ENCODE data around the gene HTATIP2. TPM values are rescaled to one million over a fixed set of nuclear protein-coding genes. Genes with fewer than 3 reads are reported as not detected.

The HTATIP2 gene
- total RNA-seq: 10 to 100 TPM; 30.2 to 54.7 (median 43.7) TPM

DNA sequence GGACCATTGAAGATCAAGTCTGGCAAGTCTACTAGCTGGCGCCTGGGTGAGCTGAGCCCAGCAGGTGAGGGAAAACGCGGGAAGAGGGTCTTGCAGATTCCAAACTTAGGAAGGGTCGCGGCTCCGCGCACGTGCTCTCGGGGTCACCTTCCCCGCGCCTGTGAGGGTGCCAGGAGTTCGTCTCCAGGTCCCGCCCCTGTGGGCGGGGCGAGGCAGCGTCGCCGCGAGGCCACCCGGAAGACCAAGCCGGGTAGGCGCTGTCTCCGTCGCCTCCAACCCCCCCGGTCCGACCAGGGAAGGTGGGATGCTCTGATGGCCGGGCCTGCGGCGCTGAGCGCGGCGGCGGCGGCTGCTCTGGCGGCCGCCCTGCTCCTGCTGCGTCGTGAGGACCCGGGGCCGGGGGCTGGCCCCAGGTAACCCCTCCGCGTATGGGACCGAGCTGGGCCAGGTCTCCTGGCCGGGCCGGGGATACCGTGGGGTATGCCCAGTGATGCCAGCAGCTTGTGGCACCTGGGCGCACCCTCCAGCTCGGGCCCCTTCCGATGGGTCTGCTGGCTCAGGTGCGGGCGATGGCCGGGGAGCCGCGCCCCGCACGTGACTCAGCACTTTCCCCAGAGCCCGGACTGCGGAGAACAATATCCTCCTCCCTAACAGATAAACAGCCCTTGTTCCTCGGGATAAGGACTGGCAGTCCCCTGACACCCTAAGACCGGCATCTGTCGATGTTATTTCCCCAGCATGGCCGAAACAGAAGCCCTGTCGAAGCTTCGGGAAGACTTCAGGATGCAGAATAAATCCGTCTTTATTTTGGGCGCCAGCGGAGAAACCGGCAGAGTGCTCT, at the start of gene HTATIP2:
TSS of gene HTATIP2 (plus strand) at position 215 of the 841 bp plus-strand sequence. CDS start at position 739, 524 bp downstream.
- Histone ChIP-seq H3K27me3 (peaks cover 0 to 6% (median 0%) of the 10 kb centered on the region in 4 donors), H3K27ac (replicated peaks in 1 of 4) (peak within 1 kb of the TSS; percentile 80 to 89 (median 86)), H3K4me3 (peak within 1 kb of the TSS; percentile 76 to 85 (median 79)), H3K4me1 (peaks cover 19 to 57% (median 45%) of the 10 kb centered on the region in 4 donors), H3K36me3 (peaks cover 0 to 14% (median 3%) of the 10 kb centered on the region in 4 donors), H3K9me3 (no peaks in the 10 kb centered on the region)
- intact Hi-C loops (cut with DNase I): loop anchor here (2.0 kb wide), 1 partner anchor 25 kb away; no protein-coding TSS in a partner anchor
- WGBS: 18% methylated on average over 8 of the region's 68 CpGs
- DNase-seq (ENCODE audit: extremely low spot score): no peak
- TF ChIP-seq POLR2A (IDR thresholded peaks at IDR 0.05; ENCODE audit: low read depth): peak; percentile 38
- TF ChIP-seq EP300 (IDR thresholded peaks at IDR 0.05): no peak
- TF ChIP-seq POLR2AphosphoS5 (IDR thresholded peaks at IDR 0.05): peak; percentile 26 to 72

DNA sequence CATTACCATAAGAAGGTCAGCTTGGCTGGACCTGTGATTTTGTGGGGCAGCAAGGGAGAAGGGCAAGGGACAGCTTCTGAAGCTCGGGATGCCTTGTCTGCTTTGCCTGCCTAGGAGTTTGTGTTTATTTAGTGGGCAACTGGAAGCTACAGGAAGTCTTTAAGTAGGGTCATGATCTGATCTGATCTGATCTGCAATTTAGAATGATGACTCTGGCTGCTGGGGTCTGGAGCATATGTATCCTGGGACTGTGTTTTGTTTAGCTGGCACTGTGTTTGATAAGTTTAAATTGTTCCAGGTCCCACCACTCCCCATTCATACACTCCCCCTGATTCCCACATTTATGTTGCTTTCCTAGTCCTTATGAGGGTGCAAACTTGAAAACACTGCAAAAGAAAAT, 47.7 kb upstream of the HTATIP2 start:
- intact Hi-C loops (cut with DNase I): no loop called here
- H3K27ac ChIP-seq (replicated peaks in 1 of 4): no peak overlapping the region
- no peaks in the 10 kb centered on the region for H3K36me3 ChIP-seq
- no peak for TF ChIP-seq EP300 (IDR thresholded peaks at IDR 0.05)
- TF ChIP-seq POLR2A (IDR thresholded peaks at IDR 0.05; ENCODE audit: low read depth): no peak
- no peak for TF ChIP-seq POLR2AphosphoS5 (IDR thresholded peaks at IDR 0.05)
- TF ChIP-seq CTCF (IDR thresholded peaks at IDR 0.05): no peak
- H3K4me3 ChIP-seq: no peak overlapping the region
- DNase-seq (ENCODE audit: extremely low spot score): no peak
- no peaks in the 10 kb centered on the region for H3K4me1 ChIP-seq
- H3K9me3 ChIP-seq: no peaks in the 10 kb centered on the region
- 13% methylated on average over 1 of the region's 1 CpG for whole genome bisulfite sequencing
- H3K27me3 ChIP-seq: no peaks in the 10 kb centered on the region

DNA sequence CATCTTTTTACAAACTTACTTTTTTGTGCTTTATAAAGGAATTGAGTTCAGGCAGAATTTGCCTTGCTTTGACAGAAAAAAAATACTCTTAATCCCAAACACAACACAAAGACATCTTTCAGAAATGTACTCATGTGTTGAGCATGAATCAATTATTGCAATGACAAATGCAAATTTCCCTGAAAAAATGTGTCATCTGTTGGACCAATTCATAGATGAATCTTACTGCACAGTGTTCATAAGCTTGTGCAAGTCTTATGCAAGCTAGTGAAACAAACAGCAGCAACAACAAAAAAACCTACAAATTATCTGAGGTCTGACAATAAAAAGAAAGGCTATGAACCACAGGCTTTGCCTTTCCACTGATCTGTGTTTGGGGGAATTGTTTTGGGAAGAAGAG, 42.3 kb upstream of the HTATIP2 start:
- no peak overlapping the region for H3K27ac ChIP-seq (replicated peaks in 1 of 4)
- H3K27me3 ChIP-seq: no peaks in the 10 kb centered on the region
- no peaks in the 10 kb centered on the region for H3K36me3 ChIP-seq
- intact Hi-C loops (cut with DNase I): no loop called here
- no peak for DNase-seq (ENCODE audit: extremely low spot score)
- H3K4me1 ChIP-seq: no peaks in the 10 kb centered on the region
- no peak overlapping the region for H3K4me3 ChIP-seq
- no peaks in the 10 kb centered on the region for H3K9me3 ChIP-seq
- TF ChIP-seq CTCF (IDR thresholded peaks at IDR 0.05): no peak
- no peak for TF ChIP-seq POLR2A (IDR thresholded peaks at IDR 0.05; ENCODE audit: low read depth)
- TF ChIP-seq EP300 (IDR thresholded peaks at IDR 0.05): no peak
- no peak for TF ChIP-seq POLR2AphosphoS5 (IDR thresholded peaks at IDR 0.05)

- Histone ChIP-seq H3K4me1 (no peaks in the 10 kb centered on the region), H3K27ac (replicated peaks in 1 of 4) (no peak overlapping the region), H3K27me3 (peaks cover 0 to 3% (median 0%) of the 10 kb centered on the region in 4 donors), H3K4me3 (no peak overlapping the region), H3K36me3 (no peaks in the 10 kb centered on the region), H3K9me3 (no peaks in the 10 kb centered on the region)
- DNase-seq (ENCODE audit: extremely low spot score): no peak
- intact Hi-C loops (cut with DNase I): no loop called here
- 79% methylated on average over 7 of the region's 7 CpGs for WGBS
- TF ChIP-seq POLR2A (IDR thresholded peaks at IDR 0.05; ENCODE audit: low read depth) (no peak), CTCF (IDR thresholded peaks at IDR 0.05) (no peak), POLR2AphosphoS5 (IDR thresholded peaks at IDR 0.05) (no peak), EP300 (IDR thresholded peaks at IDR 0.05) (no peak)
These were observed 36.1 kb upstream of the HTATIP2 start for GRCh38 chr11:20327377-20327935.

DNA sequence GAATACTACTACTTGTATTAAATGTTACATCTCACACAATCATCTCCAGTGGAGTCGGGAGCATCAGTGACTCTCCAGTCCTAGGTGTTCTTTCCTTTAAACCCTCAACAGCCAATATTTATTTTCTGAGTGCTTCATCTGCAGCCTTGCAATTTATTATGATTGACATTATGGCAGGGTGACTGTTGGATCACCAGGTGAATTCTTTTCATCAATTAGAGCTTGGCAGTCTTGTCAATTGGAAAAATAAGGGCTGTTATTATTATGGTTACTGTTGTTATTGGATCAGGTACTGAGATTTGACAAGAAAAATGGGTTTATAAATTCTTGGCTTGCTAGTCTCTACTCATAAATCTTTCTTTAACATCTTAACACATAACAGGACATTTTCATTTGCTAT, 27.5 kb upstream of the HTATIP2 start:
- no peaks in the 10 kb centered on the region for H3K36me3 ChIP-seq
- H3K27me3 ChIP-seq: peaks cover 0 to 12% (median 0%) of the 10 kb centered on the region in 4 donors
- no peaks in the 10 kb centered on the region for H3K9me3 ChIP-seq
- TF ChIP-seq CTCF (IDR thresholded peaks at IDR 0.05): no peak
- no peak for TF ChIP-seq EP300 (IDR thresholded peaks at IDR 0.05)
- TF ChIP-seq POLR2A (IDR thresholded peaks at IDR 0.05; ENCODE audit: low read depth): no peak
- no peak for TF ChIP-seq POLR2AphosphoS5 (IDR thresholded peaks at IDR 0.05)
- no peaks in the 10 kb centered on the region for H3K4me1 ChIP-seq
- H3K27ac ChIP-seq (replicated peaks in 1 of 4): no peak overlapping the region
- no peak for DNase-seq (ENCODE audit: extremely low spot score)
- 77% methylated on average over 1 of the region's 1 CpG for WGBS
- intact Hi-C loops (cut with DNase I): no loop called here
- no peak overlapping the region for H3K4me3 ChIP-seq
